HG03342 (cell line): ENCODE measurements around the gene RXYLT1.
"Not testable (repeated sequence)": the region's sequence is repeated elsewhere in the genome, so short reads cannot be mapped to it uniquely, and the experiment has no call there.

Experiments used
- ATAC-seq: cut with Tn5 transposase; IDR thresholded peaks from one replicate; pipeline ENCODE4 v1.9.1; 2021; ENCODE audit warnings: mild to moderate bottlenecking, moderate library complexity; ENCODE audit not compliant: unreplicated experiment

RXYLT1 gene, protein sequence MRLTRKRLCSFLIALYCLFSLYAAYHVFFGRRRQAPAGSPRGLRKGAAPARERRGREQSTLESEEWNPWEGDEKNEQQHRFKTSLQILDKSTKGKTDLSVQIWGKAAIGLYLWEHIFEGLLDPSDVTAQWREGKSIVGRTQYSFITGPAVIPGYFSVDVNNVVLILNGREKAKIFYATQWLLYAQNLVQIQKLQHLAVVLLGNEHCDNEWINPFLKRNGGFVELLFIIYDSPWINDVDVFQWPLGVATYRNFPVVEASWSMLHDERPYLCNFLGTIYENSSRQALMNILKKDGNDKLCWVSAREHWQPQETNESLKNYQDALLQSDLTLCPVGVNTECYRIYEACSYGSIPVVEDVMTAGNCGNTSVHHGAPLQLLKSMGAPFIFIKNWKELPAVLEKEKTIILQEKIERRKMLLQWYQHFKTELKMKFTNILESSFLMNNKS

DNA sequence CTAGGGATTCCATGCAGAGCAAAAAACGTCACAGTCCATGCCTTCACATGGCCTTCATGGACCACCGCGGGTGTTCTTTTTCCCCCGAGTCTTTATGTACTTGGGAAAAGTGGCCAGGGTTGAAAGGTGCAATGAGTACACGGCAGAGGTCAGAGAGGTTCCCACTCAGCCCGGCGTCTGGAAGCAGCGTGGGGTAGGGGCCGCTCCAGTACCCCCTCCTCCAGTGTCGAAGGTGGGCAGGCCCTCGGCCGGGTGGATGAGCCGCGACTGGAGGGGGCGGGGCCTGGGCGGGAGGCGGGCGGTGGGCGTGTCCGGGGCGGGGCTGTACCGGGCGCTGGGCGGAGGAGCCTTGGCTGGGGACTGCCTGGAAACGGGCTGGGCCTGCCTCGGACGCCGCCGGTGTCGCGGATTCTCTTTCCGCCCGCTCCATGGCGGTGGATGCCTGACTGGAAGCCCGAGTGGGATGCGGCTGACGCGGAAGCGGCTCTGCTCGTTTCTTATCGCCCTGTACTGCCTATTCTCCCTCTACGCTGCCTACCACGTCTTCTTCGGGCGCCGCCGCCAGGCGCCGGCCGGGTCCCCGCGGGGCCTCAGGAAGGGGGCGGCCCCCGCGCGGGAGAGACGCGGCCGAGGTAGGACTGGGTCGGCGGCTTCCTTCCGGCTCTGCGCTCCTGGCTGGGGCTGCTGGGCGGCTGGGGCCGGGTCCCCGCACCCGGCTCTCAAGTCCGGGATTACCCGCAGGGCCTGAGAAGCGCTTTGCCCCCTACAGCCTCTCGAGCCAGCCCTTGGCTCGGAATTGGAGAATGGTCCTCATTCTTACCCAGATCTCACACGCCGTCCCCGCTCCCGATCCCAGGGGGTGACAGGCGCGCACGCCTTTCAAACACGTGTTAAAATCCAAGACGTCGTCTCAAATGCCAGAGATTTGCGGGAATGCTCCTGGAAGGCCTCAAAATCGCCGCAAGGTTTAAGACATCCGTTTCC lies at the start of gene RXYLT1:
TSS of gene RXYLT1 (plus strand) at position 412 of the 984 bp plus-strand sequence. CDS start at position 464, 52 bp downstream.
- ATAC-seq: peak; percentile 94

DNA sequence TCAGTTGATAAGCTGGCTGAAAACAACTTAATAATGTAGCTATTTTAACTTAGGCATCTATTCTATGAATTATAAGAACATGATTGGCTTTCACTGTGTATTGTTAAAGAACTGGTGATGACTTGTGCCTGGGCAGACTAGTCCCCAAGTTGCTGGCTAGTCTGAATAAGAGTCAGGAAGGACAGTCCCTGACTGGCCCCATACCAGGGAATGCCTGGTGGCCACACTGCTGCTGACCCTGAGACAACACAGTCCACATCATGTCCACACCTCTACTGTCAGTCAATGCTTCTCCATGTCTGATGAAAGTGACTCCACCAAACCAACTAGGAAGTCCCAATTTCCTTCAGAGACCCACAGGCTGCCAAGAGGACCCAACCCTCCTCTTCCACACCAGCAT lies 46.9 kb upstream of the RXYLT1 start:
- ATAC-seq: not testable (repeated sequence)

DNA sequence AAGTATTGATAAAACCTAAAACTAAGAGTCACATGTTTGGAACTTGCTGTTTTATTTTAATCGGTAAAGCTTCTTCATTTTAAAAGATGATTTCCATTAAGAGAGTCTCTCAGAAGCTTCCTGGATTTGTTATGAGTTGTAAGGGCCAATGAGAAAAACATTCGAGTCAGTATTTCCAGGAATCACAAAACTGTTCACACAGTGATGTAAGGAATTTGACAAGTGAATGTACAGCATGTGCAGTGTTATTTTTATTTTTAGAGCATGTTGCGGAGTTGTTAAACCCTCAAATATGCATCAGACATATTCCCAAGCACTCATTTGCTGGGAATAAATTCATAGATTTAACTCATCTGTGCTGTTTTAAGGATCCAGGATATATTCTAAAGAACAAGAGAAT lies 46.1 kb upstream of the RXYLT1 start:
- ATAC-seq: not testable (repeated sequence)

DNA sequence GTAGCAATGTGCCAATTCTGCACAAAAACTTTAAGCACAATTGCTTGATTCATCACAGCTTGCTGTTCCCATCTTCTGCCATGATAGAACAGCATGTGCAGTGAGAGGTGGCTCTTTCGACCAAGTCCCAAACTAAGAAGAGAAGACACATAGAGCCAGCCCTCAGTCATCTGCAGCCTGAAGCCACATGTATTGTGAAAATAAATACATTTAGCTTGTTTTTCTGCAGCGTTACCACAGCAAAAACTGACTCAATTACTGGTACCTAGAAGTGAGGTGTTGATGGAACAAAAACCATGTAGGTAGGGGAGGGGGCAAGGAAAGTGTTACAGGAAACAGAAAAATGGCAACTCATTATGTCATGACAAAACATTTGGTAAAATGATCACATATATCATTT lies 39.2 kb upstream of the RXYLT1 start:
- ATAC-seq: not testable (repeated sequence)

DNA sequence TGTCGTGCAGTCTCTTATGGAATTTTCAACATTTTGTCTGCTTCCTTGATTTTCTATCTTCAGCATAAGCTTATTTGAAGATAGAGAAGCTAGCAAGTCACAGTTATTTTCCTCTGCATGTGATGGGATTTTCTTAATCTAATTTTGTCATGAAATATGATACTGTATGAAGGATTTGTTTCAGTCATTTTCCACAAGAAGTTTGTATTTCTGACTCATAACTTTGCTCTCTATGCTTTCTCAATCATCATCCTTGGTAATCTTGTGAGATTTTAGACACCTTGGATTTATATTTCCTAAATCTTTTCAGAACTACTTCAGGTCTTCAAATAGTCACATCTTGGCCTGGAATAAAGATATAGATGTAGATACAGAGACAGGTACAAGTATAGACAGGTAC lies 38.3 kb upstream of the RXYLT1 start:
- ATAC-seq: not testable (repeated sequence)

DNA sequence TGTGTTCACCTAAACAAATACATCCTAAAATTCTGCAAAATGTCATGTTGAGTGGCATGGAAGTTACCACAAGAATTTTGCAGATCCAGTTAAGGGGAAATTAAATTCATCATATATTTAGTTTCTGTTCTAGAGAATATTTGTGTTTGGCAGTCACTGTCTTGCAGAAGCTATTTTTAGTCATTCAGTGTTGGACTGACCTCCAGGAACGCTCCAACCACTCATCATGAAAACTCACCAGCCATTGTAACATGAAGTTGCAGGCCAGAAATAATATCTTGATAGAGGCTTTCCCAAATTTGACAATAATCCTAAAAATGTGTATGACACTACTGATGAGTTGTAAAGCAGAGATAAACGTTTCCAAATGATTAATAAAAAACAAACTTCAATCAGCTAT lies 35.6 kb upstream of the RXYLT1 start:
- not testable (repeated sequence) for ATAC-seq

DNA sequence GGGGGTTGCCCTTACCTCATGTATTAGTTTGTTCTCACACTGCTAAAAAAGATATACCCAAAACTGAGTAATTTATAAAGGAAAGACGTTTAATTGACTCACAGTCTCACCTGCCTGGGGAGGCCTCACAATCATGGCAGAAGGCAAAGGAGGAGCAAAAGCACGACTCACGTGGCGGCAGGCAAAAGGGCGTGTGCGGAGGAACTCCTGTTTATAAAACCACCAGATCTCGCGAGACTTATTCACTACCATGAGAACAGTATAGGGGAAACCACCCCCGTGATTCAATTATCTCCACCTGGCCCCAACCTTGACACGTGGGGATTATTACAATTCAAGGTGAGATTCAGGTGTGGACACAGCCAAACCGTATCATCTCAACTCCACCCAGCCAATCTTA lies 33.2 kb upstream of the RXYLT1 start:
- not testable (repeated sequence) for ATAC-seq

DNA sequence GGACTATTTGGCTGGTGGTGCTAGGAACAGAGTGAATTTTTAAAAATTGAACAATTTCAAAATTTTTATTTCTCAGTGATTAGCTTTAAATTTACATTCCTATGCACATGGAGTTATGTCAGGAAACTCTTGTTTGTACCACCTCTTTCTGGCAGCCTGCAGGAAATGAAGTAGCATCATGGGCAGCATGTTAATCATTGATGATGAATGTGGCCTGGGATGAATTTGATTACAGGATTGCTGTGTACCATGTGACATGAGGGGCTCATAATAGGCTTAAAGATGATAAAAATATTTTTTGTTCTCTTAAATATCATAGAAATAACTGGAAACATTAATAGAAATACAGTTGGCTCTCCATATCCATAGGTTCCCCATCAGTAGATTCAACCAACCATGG lies 32.6 kb upstream of the RXYLT1 start:
- ATAC-seq: not testable (repeated sequence)

DNA sequence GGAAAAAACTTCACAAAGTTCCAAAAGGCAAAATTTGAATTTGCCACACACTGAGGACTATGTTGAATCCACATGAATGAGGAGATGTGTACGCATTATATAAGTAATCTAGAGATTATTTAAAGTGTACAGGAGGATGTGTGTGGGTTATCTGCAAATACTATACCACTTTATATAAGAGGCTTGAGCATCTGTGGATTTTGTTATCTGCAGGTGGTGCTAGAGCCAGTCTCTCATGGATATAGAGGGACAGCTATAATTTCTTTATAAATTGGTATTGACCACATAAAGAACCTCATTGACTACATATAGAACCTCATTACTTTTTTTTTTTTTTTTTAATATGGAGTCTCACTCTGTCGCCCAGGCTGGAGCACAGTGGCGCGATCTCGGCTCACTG lies 32.2 kb upstream of the RXYLT1 start:
- no peak for ATAC-seq

DNA sequence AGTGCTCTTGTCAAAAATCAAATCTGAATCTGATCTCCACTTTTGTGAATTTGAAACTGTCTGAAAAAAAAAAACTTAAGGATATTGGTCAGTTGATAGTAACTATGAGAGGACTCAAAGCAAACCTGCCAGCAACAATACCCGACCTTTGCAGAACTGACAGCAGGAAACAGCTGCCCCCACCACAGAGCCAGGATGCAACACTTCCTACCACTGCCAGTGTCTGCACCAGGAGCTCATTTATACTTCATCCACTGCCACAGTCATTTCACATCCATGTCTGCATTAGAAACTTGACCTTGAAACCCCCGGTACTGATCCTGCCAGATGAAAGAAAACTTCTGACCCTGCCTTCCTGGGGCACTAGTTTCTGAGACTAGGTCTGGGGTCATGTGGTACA lies 27.4 kb upstream of the RXYLT1 start:
- no peak for ATAC-seq

DNA sequence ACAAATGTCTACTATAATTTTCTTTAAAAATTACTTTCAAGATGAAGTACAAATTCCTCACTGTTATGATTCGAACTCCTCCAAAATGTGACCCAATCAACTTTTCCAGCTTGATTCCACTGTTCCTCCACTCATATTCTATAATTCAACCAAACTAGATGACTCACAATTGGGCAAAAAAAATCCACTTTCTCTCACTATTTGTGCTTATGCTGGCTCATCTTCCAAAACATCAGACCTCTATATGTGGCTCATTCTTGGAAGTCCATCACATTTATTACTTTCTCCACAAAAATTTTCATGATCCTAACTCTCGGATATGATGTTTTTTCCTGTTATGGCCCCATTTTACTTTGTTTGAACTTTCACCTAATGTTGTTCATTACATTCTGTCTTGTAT lies 26.9 kb upstream of the RXYLT1 start:
- no peak for ATAC-seq

DNA sequence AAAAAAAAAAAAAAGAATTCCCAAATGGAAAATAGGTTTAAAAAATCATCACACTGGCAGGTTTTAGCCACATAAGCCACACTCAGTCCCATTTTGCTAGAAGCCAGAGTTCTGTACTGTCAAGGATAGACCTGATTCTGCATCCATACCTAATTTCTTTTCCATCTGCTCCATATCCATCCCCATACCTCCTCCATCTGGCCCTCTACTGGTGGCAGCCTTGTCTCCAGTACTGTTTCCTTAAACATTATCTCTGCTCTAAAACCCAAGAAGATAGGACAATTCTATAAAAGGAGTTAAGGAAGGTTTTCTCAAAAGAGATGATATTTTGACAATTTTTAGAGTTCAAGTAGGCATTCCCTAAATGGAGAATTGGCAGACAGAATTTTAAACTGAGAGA lies 26.0 kb upstream of the RXYLT1 start:
- no peak for ATAC-seq

DNA sequence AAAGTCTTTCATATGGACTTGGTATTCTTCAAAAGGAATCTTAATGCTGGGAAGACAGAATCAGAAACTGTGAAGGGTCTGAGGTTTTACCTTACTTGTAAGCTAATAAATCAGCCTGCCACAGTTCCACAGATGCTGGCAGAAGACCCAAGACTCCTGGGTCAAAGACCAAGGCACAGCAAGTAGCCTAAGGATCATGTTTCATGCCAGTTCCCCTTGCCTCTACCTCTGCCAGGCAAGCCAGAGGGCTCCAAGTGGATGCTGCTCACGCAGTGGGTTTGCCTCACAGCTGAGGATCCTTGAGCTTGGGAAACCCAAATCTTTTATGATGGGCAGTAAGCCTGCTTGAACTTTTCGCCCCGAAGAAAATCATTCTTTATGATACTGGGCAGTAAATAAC lies 15.2 kb upstream of the RXYLT1 start:
- no peak for ATAC-seq

DNA sequence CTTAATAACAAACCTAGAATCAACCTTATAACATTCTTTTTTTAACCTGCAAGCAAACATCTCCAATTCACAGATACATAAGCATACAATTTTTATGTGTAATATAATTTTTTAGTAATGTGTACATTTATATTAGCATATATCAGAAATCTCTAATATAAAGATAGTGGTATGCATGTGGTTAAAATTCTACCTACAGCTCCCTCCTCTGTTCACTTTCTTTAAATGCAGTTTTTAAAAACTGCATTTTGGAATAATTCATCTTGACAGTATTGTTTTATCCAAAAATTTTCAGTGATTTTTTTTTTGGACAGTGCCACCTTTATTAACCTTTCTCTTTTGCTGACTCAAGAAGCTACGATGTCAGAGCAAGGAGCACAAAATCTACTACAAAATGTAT lies 13.2 kb upstream of the RXYLT1 start:
- ATAC-seq: no peak

DNA sequence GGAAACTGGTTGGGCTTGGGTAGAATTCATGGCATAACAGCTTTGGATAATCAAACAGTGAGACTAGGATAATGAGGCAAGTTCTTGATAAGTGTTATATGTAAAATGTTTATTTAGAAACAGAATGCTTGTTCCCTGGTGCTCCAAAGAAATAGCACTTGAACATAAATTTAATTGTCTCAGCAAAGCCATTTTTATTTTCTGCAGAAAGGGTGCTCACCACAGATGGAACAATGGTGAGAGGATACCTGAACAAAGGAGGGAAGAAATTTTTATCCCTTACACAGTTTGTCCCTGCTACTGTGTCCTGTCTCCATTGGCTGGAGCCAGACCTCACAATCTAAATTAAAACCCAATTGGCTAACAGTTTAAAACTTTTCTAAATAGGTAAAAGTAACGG lies 9.3 kb upstream of the RXYLT1 start:
- ATAC-seq: no peak

DNA sequence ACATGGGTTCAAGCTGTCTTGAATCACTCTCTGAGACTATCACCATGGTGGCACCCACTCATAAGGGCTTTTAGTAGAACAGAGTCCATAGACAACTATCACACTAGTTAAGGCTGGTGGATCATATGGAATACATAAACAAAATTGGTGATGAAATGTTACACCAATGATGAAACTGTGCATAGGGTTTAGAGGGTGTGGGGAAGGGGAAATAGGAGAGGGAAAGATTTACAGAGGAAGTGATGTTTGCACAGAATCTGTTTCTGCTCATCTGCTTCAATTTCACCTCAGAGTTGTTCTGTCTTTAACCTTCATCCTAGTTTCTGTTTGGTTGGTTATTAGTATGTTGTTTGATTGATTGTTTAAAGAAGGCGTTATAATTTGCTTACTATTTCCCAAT lies 2.4 kb upstream of the RXYLT1 start:
- ATAC-seq: no peak

DNA sequence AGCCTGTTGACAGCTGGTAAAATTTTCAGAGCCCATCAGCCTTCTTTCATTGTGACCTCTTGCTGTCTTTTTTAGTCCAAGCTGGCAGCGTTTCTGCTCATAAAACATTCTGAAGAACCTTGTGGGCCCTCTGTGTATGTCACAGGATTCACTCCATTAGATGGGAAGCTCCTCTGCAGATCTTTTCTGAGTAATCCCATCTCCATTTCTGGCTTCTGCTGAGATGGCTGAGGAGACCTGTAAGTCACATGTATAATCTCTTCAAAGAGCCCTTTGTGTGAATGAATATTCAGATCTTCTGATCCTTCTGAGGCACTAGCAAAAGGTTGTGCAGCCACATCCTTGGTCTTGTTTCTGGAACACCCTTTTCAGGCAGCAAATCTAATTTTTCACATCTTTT lies 2.8 kb downstream of the RXYLT1 start:
- no peak for ATAC-seq

DNA sequence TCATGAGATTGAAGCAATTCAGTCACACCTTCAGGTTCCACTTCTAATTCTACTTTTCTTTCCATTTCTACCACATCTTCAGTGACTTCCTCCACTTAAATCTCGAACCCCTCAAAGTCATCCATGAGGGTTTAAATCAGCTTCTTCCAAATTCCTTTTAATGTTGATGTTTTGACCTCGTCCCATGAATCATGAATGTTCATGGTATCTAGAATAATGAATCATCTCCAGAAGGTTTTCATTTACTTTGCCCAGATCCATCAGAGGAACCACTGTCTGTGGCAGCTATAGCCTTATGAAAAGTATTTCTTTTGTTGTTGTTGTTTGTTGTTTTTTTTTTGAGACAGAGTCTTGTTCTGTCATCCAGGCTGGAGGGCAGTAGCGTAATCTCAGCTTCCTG lies 7.6 kb downstream of the RXYLT1 start:
- ATAC-seq: no peak

DNA sequence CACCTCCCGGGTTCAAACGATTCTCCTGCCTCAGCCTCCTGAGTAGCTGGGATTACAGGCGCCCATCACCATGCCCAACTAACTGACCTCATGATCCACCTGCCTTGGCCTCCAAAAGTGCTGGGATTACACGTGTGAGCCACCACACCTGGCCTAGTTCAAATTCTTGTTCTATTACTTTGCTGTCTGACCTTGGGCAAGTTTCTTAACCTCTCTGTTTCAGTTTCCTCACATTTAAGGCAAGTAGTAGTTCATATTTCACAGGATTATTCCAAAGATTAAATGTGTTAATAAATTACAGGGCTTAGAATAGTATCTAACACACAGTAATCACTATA lies 10.9 kb downstream of the RXYLT1 start:
- no peak for ATAC-seq

DNA sequence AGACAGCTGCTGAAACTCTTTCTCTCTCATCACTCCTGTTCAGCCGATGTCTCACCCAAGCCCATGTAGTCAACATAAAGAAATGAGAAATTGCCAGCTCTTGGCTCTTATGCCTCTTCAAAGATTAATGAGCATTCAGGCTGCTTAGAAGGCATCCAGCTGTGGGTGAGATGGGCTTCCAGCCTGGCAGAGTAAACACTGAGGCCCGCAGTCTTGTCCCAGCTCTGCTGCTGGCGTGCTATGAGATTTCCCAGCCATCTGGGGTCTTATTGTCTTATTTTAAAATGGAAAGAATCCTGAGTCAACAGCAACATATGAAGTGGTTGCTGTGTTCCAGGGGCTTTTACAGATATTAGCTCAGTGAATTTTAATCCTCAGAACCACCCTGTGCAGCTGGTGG lies 12.6 kb downstream of the RXYLT1 start:
- ATAC-seq: no peak

DNA sequence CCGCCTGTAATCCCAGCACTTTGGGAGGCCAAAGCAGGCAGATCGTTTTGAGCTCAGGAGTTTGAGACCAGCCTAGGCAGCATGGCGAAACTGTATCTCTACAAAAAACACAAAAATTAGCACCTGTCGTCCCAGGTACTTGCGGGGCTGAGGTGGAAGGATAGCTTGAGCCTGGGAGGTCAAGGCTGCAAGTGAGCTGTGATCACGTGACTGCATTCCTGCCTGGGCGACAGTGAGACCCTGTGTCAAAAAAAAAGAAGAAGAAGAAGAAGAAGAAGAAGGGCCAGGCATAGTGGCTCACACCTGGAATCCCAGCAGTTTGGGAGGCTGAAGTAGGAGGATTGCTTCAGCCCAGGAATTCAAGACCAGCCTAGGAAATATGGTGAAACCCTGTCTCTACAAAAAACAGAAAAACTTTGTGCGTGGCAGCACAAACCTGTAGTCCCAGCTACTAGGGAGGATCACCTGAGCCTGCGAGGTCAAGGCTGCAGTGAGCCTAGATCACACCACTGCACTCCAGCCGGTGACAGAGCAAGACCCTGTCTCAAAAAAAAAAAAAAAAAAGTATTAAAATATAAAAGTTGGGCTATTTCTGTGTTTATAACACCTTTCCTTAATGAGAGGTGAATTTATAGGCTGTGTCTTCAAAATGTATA lies 15.5 kb downstream of the RXYLT1 start:
- no peak for ATAC-seq
